Fibroblast of pulmonary artery (primary cell): Measurements from ENCODE around the gene MINDY4.

ENCODE experiments used
- DNase-seq: peaks from one replicate; pipeline ENCODE4 v3.0.0-alpha.2; 2010; ENCODE audit warnings: low read depth
- H3K4me3 ChIP-seq: replicated peaks from 2 replicates; pipeline ENCODE4 v1.5.1; 2011; ENCODE audit warnings: low read depth, mild to moderate bottlenecking, control low read depth, low read length, moderate library complexity
- CTCF ChIP-seq: IDR thresholded peaks from 2 replicates; pipeline ENCODE4 v1.5.1; 2011; ENCODE audit warnings: mild to moderate bottlenecking, control low read depth, low read length, inconsistent platforms; ENCODE audit errors: missing control alignments

The MINDY4 gene

GRCh38 chr7:30740417-30741181, 30.6 kb upstream of the MINDY4 start:
- TF ChIP-seq CTCF = no peak
- H3K4me3 ChIP-seq = no peak overlapping the region
- peak; percentile 72 for DNase-seq

GRCh38 chr7:30741289-30741688, 29.9 kb upstream of the MINDY4 start:
- H3K4me3 ChIP-seq = no peak overlapping the region
- DNase-seq = no peak
- TF ChIP-seq CTCF = no peak

GRCh38 chr7:30743371-30744074, 27.7 kb upstream of the MINDY4 start:
- DNase-seq = peak; percentile 68
- TF ChIP-seq CTCF = peak; percentile 54

GRCh38 chr7:30744075-30744417, 27.2 kb upstream of the MINDY4 start:
- DNase-seq = no peak
- no peak for TF ChIP-seq CTCF
- no peak overlapping the region for H3K4me3 ChIP-seq

More at GRCh38 chr7:30743371-30744074, 27.7 kb upstream of the MINDY4 start:
- no peak overlapping the region for H3K4me3 ChIP-seq

- H3K4me3 ChIP-seq = no peak overlapping the region
- peak; percentile 2 for TF ChIP-seq CTCF
- DNase-seq = no peak
Measured at GRCh38 chr7:30745261-30745941, 25.8 kb upstream of the MINDY4 start.

- H3K4me3 ChIP-seq = no peak overlapping the region
- no peak for TF ChIP-seq CTCF
- no peak for DNase-seq
Measured at GRCh38 chr7:30750010-30750409, 21.2 kb upstream of the MINDY4 start.
